C1 segment of cervical spinal cord (tissue), 14 donors: Measurements from ENCODE around the gene SRGAP3.
A peak's percentile ranks its signal among the peaks of the same experiment; 100 is the strongest.

Experiments used
- DNase-seq, 14 donors: peaks; one replicate each; lab custom pipeline; 2025; lab: John Stamatoyannopoulos, UW

The SRGAP3 gene

GRCh38 chr3:9022305-9023225, 226.9 kb downstream of the SRGAP3 start:
- peak in 1 of 14 donors; percentile 87 for DNase-seq

GRCh38 chr3:9021271-9022009, 228.0 kb downstream of the SRGAP3 start:
- no peak for DNase-seq

- no peak for DNase-seq
Measured at GRCh38 chr3:9020426-9020825, 229.0 kb downstream of the SRGAP3 start.

- peak in 1 of 14 donors; percentile 94 for DNase-seq
Measured at GRCh38 chr3:9019259-9019961, 230.0 kb downstream of the SRGAP3 start.

- no peak for DNase-seq
Measured at GRCh38 chr3:9015250-9015649, 234.2 kb downstream of the SRGAP3 start.

GRCh38 chr3:9013782-9014563, 235.5 kb downstream of the SRGAP3 start:
- no peak for DNase-seq

GRCh38 chr3:9012521-9012920, 236.9 kb downstream of the SRGAP3 start:
- DNase-seq, result no peak

GRCh38 chr3:9009976-9010545, 239.4 kb downstream of the SRGAP3 start:
- DNase-seq, result no peak

- no peak for DNase-seq
Measured at GRCh38 chr3:9008550-9009255, 240.7 kb downstream of the SRGAP3 start.

GRCh38 chr3:9007928-9008327, 241.5 kb downstream of the SRGAP3 start:
- no peak for DNase-seq

- DNase-seq, result no peak
Measured at GRCh38 chr3:9007213-9007612, 242.2 kb downstream of the SRGAP3 start.

- no peak for DNase-seq
Measured at GRCh38 chr3:9000041-9000440, 249.4 kb downstream of the SRGAP3 start.

- no peak for DNase-seq
Measured at GRCh38 chr3:8997151-8997550, 252.3 kb downstream of the SRGAP3 start.

GRCh38 chr3:8996681-8997121, 252.7 kb downstream of the SRGAP3 start:
- DNase-seq, result peak in 11 of 14 donors; percentile 11 to 71 (median 29)

- no peak for DNase-seq
Measured at GRCh38 chr3:8996216-8996615, 253.2 kb downstream of the SRGAP3 start.

GRCh38 chr3:8994226-8994625, 255.2 kb downstream of the SRGAP3 start:
- DNase-seq, result no peak

- no peak for DNase-seq
Measured at GRCh38 chr3:8993331-8993730, 256.1 kb downstream of the SRGAP3 start.

- no peak for DNase-seq
Measured at GRCh38 chr3:8992854-8993253, 256.6 kb downstream of the SRGAP3 start.

- no peak for DNase-seq
Measured at GRCh38 chr3:8992199-8992598, 257.2 kb downstream of the SRGAP3 start.
